ENCODE measurements around the gene RIPK1. TPM values are rescaled to one million over a fixed set of nuclear protein-coding genes. Genes with fewer than 3 reads are reported as not detected.

Gene RIPK1
- total RNA-seq = 16.2 and 23.6 TPM in 2 replicates

DNA sequence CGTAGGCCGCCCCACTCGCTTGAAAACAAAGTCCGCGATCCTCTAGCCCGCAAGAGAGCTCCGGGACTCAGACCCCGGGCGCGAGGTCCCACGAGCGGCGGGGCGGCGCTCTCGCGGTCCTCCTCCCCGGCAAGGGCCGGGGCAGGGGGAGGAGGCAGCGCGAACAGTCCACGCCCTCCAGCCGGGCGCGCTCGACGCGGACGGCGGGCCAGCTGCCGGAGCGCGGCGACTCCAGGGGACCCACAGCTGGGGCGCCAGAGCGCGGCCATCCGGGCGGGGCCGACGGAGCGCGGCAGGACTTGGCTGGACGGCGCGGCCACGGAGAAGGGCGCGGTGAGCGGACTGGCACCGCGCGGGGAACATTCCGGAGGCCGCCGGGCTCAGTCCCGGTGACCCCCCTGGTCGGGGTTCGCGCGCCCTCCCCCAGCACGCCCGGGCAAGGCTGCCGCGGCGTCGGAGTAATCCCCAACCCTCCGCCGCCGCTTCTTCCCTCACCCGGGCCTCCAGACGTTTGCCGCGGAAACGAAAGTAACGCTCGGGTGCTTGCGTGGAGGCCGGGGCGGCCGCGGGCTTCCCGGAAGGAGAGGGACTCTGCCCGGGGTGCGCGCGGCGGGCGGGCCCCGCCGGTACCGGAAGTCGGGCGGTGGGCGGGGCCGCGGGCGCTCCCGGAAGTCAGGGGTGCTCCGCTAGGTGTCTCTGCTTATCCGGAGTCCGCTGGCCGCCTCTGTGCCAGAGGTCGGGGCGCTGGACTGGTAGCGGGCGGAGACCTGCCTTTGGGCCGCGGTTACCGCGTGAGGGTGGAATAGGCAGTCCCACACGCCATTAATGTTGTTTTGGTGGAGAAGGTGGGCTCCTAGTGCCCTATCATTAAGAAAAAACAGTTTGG lies at the start of gene RIPK1:
RIPK1 (plus strand) TSS at position 166 of the 886 bp plus-strand sequence. CDS start 8,330 bp downstream, outside the sequence.

DNA sequence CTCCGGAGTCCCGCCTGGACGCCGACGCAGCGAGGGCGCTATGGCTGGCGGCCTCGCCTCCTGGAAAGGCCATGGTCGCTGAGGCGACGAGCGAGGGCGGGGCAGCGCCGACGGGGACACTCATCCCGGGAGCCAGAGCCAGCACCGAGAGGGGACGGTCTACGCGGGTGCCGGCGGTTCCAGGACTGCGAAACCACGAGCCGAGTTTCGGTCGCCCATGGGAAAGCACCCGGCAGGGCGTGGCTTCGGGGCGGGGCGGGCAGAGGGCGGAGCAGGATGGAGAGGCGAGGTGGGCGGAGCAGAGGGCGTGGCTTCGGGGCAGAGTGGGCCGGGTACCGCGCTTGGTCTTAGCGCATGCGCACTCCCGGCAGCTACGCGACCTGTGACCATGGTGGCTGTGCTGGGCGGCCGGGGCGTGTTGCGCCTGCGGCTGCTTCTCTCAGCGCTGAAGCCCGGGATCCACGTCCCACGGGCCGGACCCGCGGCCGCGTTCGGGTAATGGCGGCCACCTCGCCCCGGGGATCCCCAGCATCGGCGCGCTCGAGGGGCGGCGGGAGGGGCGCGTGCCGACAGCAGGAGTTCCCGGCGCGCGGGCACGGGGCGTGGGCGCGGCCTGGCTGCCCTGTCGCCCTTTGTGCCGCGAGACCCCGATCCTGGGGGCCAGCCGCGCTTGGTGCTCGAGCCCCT lies 50.2 kb downstream of the RIPK1 start, which contains the start of gene BPHL:
BPHL (plus strand) TSS at position 359 of the 687 bp plus-strand sequence; CDS start at position 389, 30 bp downstream.

DNA sequence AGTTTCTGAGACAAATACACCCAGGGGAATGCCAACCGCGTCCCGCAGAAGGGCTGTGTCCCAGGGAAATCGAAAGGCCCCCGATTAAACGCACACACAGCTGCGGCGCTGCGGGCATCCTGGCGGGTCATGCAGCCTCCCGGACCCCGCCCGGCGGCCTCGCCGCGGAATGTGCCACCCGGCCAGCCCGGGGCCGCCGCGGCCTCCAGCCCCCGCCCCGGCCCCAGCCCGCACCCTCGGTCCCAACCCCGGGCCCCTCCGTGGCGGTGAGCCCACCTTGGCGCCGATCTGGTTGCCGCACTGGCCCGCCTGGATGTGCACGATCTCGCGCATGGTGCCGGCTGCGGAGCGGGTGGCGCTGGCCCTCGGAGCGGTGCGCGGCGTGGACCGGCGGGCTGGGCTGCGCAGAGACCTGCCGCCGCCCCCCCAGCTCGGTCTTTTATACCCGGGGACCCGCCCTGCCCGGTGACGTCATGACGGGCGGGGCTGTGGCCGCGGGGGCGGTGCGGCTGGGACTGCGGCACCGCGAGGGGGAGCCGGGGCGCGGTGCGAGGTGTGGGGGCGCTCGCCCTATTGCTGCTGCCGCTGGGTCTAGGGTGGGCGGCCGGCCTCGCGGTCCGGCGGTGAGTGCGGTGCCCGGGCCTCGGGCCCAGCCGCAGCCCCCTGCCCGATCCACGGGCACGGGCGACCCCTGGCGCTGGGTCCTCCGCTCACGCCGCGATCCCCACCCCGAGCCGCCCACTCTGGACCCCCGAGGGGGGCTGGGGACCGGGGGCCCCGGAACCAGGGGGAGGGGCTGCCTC lies 89.0 kb downstream of the RIPK1 start, which contains the start of gene TUBB2A:
TUBB2A (minus strand) TSS at position 414 of the 803 bp plus-strand sequence; CDS start at position 333, 81 bp downstream.

Small RNA genes lying within 50 kb of the gene (small RNA-seq; reads per million reads assigned to genes)
- gene AL133351.4 (0.09 reads per million), gene RNA5SP201 (0.09 reads per million)

Other genes with a start within 250 kb of the RIPK1 start
- 5.4 and 13.7 TPM in 2 replicates for gene SERPINB1, start 226.6 kb upstream of the RIPK1 start, total RNA-seq
- not detected in 2 replicates for gene SERPINB9, start 165.2 kb upstream of the RIPK1 start, total RNA-seq
- 37.3 and 42.9 TPM in 2 replicates for gene SERPINB6, start 96.9 kb upstream of the RIPK1 start, total RNA-seq
- 11.0 and 17.0 TPM in 2 replicates for gene NQO2, start 68.6 kb upstream of the RIPK1 start, total RNA-seq
- 17.4 and 18.5 TPM in 2 replicates for gene BPHL, start 50.2 kb downstream of the RIPK1 start, total RNA-seq
- 55.4 and 302 TPM in 2 replicates for gene TUBB2A, start 89.0 kb downstream of the RIPK1 start, total RNA-seq
- gene TUBB2B, start 159.2 kb downstream of the RIPK1 start, total RNA-seq = 0.39 and 9.7 TPM in 2 replicates
- 10.6 and 14.9 TPM in 2 replicates for gene PSMG4, start 190.5 kb downstream of the RIPK1 start, total RNA-seq